ENCODE measurements around the gene RORB. TPM values are rescaled to one million over a fixed set of nuclear protein-coding genes. Genes with fewer than 3 reads are reported as not detected.

RORB gene
- total and polyA plus RNA-seq, 8 donors, result 0.08 to 0.92 (median 0.55) TPM; not detected in 1

DNA sequence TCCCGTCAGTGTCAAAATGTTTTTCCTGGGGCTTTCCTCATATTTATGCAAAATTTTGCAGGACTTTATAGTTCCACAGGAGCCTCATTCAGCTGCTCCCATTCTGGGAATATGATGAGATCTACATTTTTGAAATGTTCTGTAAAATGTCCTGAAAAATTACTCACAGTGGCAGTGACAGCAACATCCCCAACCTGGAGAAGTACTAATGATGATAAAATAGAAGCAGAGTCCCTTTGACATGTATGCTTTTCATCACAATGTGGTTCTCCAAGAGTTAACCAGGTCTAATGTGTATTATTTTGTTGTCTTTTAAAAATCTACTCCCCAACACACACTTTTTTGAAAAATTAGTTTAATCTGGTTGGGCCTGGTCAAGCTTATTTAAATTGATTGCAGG, 36.1 kb downstream of the RORB start:
- no peak overlapping the region for H3K27ac ChIP-seq
- intact Hi-C loops (cut with DNase I; ENCODE audit: low total_unique reads), result no loop called here
- DNase-seq, result no peak
- no peaks in the 10 kb centered on the region for H3K27me3 ChIP-seq
- H3K36me3 ChIP-seq, result no peaks in the 10 kb centered on the region
- no peak overlapping the region for H3K4me3 ChIP-seq
- TF ChIP-seq, protein P1, sequence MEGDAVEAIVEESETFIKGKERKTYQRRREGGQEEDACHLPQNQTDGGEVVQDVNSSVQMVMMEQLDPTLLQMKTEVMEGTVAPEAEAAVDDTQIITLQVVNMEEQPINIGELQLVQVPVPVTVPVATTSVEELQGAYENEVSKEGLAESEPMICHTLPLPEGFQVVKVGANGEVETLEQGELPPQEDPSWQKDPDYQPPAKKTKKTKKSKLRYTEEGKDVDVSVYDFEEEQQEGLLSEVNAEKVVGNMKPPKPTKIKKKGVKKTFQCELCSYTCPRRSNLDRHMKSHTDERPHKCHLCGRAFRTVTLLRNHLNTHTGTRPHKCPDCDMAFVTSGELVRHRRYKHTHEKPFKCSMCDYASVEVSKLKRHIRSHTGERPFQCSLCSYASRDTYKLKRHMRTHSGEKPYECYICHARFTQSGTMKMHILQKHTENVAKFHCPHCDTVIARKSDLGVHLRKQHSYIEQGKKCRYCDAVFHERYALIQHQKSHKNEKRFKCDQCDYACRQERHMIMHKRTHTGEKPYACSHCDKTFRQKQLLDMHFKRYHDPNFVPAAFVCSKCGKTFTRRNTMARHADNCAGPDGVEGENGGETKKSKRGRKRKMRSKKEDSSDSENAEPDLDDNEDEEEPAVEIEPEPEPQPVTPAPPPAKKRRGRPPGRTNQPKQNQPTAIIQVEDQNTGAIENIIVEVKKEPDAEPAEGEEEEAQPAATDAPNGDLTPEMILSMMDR (IDR thresholded peaks at IDR 0.05), result no peak
- no peak for TF ChIP-seq EP300 (IDR thresholded peaks at IDR 0.05)
- TF ChIP-seq POLR2AphosphoS5 (IDR thresholded peaks at IDR 0.05), result no peak
- TF ChIP-seq POLR2A (IDR thresholded peaks at IDR 0.05), result no peak
- WGBS, 5 donors, result 70 to 95% (median 82%) methylated on average over 1 of the region's 1 CpG
- H3K4me1 ChIP-seq, result no peaks in the 10 kb centered on the region
- H3K9me3 ChIP-seq, result no peaks in the 10 kb centered on the region

DNA sequence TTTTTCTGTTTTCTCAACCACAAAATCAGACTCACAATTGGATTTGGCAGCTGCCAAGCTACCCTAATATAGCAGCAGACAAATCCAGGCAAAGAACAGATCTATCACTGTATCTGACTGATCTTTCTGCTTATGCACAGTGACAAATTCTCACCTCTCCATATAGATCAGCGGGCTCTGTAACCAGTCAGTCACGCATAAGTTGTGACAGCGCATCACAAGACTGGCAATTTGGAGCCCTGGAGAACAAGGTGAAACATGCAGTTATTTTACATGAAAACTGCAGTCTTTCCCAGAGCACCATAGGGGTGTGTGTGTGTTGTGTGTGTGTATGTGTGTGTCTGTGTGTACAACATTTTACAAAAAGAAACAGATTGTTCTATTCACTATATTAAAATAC, 37.7 kb downstream of the RORB start:
- Histone ChIP-seq H3K4me1 (no peaks in the 10 kb centered on the region), H3K27ac (no peak overlapping the region), H3K9me3 (no peaks in the 10 kb centered on the region), H3K36me3 (no peaks in the 10 kb centered on the region), H3K4me3 (no peak overlapping the region), H3K27me3 (no peaks in the 10 kb centered on the region)
- intact Hi-C loops (cut with DNase I; ENCODE audit: low total_unique reads), result no loop called here
- WGBS, 5 donors, result 89 to 96% (median 94%) methylated on average over 3 of the region's 3 CpGs
- TF ChIP-seq POLR2AphosphoS5 (IDR thresholded peaks at IDR 0.05) (no peak), EP300 (IDR thresholded peaks at IDR 0.05) (no peak), POLR2A (IDR thresholded peaks at IDR 0.05) (no peak)
- TF ChIP-seq, protein P1 (IDR thresholded peaks at IDR 0.05), result no peak
- no peak for DNase-seq

DNA sequence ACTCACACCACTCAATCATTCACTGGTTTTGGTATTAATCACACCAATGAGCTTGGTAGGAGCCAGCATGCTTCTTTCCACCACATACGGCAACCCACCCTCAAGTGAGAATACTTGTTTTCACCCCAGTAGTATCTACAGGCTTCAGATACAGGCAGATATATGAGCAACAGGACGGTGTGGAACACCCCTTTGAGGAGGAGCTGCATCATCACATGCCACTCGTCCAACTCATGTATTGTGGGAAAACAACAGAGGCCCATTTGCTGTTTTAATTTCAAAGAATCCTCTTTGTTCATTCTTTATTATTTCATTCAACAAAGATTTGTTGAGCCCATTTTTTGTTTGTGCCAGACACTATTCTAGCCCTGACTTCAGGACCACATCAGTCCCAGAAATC, 46.0 kb downstream of the RORB start:
- H3K4me3 ChIP-seq, result no peak overlapping the region
- H3K27me3 ChIP-seq, result no peaks in the 10 kb centered on the region
- H3K4me1 ChIP-seq, result no peaks in the 10 kb centered on the region
- WGBS, 5 donors, result 38 to 59% (median 48%) methylated on average over 3 of the region's 3 CpGs
- H3K27ac ChIP-seq, result no peak overlapping the region
- intact Hi-C loops (cut with DNase I; ENCODE audit: low total_unique reads), result no loop called here
- no peak for DNase-seq
- TF ChIP-seq POLR2AphosphoS5 (IDR thresholded peaks at IDR 0.05) (no peak), EP300 (IDR thresholded peaks at IDR 0.05) (no peak), POLR2A (IDR thresholded peaks at IDR 0.05) (no peak)
- TF ChIP-seq, protein P1 (IDR thresholded peaks at IDR 0.05), result no peak
- H3K36me3 ChIP-seq, result no peaks in the 10 kb centered on the region
- H3K9me3 ChIP-seq, result no peaks in the 10 kb centered on the region

DNA sequence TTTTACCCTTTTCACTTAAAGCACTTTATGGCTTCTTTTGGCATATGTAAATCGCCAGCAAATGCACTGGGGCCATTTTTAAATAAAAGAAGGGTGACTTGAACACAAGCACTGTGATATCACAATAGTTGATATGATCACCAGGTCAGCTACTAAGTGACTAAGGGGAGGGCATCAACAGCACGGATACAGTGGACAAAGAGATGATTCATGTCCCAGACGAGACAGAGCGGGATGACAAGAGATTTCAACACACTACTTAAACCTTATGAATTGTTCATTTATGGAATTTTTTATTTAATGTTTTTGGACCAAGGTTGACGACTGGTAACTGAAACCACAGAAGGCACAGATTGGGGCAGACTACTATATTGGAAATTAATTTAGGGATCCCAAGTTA, 54.1 kb downstream of the RORB start:
- no peak overlapping the region for H3K4me3 ChIP-seq
- H3K4me1 ChIP-seq, result no peaks in the 10 kb centered on the region
- intact Hi-C loops (cut with DNase I; ENCODE audit: low total_unique reads), result no loop called here
- 76 to 84% (median 81%) methylated on average over 5 of the region's 5 CpGs for WGBS, 5 donors
- DNase-seq, result no peak
- no peaks in the 10 kb centered on the region for H3K27me3 ChIP-seq
- H3K9me3 ChIP-seq, result no peaks in the 10 kb centered on the region
- no peak overlapping the region for H3K27ac ChIP-seq
- TF ChIP-seq POLR2AphosphoS5 (IDR thresholded peaks at IDR 0.05), result no peak
- no peak for TF ChIP-seq EP300 (IDR thresholded peaks at IDR 0.05)
- TF ChIP-seq, protein P1 (IDR thresholded peaks at IDR 0.05), result no peak
- TF ChIP-seq POLR2A (IDR thresholded peaks at IDR 0.05), result no peak
- H3K36me3 ChIP-seq, result no peaks in the 10 kb centered on the region
